ENCODE results near the gene TMEM163.

DNA sequence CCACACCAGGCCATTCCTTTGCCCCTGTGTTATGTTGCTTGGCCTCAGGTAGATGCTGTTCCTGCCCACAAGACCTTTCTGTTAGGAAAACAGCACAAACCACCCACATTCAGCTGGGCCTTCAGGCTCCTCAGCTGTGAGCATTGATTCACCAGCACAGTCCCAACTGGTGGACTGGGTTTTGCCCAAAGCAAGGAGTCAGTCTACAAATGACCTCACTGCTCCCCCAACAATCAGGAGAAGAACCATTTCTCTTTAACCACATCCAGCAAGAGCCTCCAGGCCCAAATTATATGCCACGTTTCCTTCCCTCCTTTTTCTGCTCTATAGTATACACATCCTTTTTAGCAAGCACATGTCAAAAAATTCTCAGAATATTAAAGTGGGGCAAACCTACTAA lies 5.2 kb downstream of the TMEM163 start:
- TF ChIP-seq CBFB (CRISPR knock-in tag; IDR thresholded peaks at IDR 0.05) (no peak), POLR2AphosphoS2 (IDR thresholded peaks at IDR 0.05; ENCODE audit: low read depth, low read length) (no peak), ZIK1 (CRISPR knock-in tag; IDR thresholded peaks at IDR 0.05; ENCODE audit: borderline replicate concordance, low read depth) (no peak), ZNF577 (CRISPR knock-in tag; IDR thresholded peaks at IDR 0.05; ENCODE audit: borderline replicate concordance, low read depth) (no peak), ZNF562 (CRISPR knock-in tag; IDR thresholded peaks at IDR 0.05; ENCODE audit: borderline replicate concordance) (no peak), ATF1 (CRISPR knock-in tag; IDR thresholded peaks at IDR 0.05) (no peak), SALL2 (CRISPR knock-in tag; IDR thresholded peaks at IDR 0.05) (no peak), SETDB1 (CRISPR knock-in tag; IDR thresholded peaks at IDR 0.05; ENCODE audit: borderline replicate concordance) (no peak)

All from HepG2 (cell line).